MCF 10A (cell line): ENCODE measurements around the gene RASL12. TPM values are rescaled to one million over a fixed set of nuclear protein-coding genes. Genes with fewer than 3 reads are reported as not detected.

Experiments used
- BruUV-seq: library from RNA; stranded (reverse); fragments of 400-500 nt; replicated peaks from 2 replicates; lab custom pipeline; 2021; lab: Mats Ljungman, UMichigan
- CTCF ChIA-PET: fragments of 300-600 bp; sonication (Branson Sonifier 250); formaldehyde crosslinking; extraction: SDS; loops from one replicate; lab custom pipeline; 2021; ENCODE audit warnings: antibody characterized with exemption, inconsistent platforms; lab: Yijun Ruan, JAX
- POLR2A ChIA-PET: fragments of 300-600, 350-650 bp; sonication (Branson Sonifier 250); formaldehyde crosslinking; extraction: SDS; loops from one replicate; lab custom pipeline; 2020; ENCODE audit warnings: antibody characterized with exemption, inconsistent platforms; lab: Yijun Ruan, JAX
- DNase-seq: peaks from one replicate; pipeline ENCODE4 v3.0.0-alpha.2; 2018; ENCODE audit not compliant: unreplicated experiment
- H3K27ac Mint-ChIP-seq: one replicate; pipeline ENCODE4 v1.8.0; 2022; ENCODE audit warnings: mild to moderate bottlenecking, low read depth, mixed read lengths; ENCODE audit not compliant: unreplicated experiment
- H3K27me3 Mint-ChIP-seq: one replicate; pipeline ENCODE4 v1.8.0; 2022; ENCODE audit warnings: mixed read lengths; ENCODE audit not compliant: insufficient read depth, unreplicated experiment
- H3K36me3 Mint-ChIP-seq: one replicate; pipeline ENCODE4 v1.8.0; 2022; ENCODE audit warnings: mild to moderate bottlenecking, moderate library complexity, mixed read lengths; ENCODE audit not compliant: insufficient read depth, unreplicated experiment
- H3K4me1 Mint-ChIP-seq: one replicate; pipeline ENCODE4 v1.8.0; 2022; ENCODE audit warnings: mixed read lengths; ENCODE audit not compliant: insufficient read depth, unreplicated experiment
- H3K4me3 Mint-ChIP-seq: one replicate; pipeline ENCODE4 v1.8.0; 2022; ENCODE audit warnings: mild to moderate bottlenecking, moderate library complexity, mixed read lengths; ENCODE audit not compliant: unreplicated experiment
- H3K9me3 Mint-ChIP-seq: one replicate; pipeline ENCODE4 v1.8.0; 2022; ENCODE audit warnings: mixed read lengths; ENCODE audit not compliant: unreplicated experiment
- CTCF ChIP-seq: fragments of 200-600 bp; IDR thresholded peaks from one replicate; pipeline ENCODE4 v1.8.0; 2022; ENCODE audit warnings: antibody characterized with exemption, mild to moderate bottlenecking; ENCODE audit not compliant: unreplicated experiment
- intact Hi-C: fragments of 100-400 bp; cut with micrococcal nuclease; formaldehyde crosslinking; loops from 2 replicates; pipeline ENCODE4 v1.14.1; 2022
- total RNA-seq: library from RNA; stranded (reverse); gene quantifications from 2 replicates; pipeline ENCODE4 v1.2.3, GENCODE V29; 2022

Gene RASL12
- total RNA-seq, 1 experiment from 2014 or later: not detected

DNA sequence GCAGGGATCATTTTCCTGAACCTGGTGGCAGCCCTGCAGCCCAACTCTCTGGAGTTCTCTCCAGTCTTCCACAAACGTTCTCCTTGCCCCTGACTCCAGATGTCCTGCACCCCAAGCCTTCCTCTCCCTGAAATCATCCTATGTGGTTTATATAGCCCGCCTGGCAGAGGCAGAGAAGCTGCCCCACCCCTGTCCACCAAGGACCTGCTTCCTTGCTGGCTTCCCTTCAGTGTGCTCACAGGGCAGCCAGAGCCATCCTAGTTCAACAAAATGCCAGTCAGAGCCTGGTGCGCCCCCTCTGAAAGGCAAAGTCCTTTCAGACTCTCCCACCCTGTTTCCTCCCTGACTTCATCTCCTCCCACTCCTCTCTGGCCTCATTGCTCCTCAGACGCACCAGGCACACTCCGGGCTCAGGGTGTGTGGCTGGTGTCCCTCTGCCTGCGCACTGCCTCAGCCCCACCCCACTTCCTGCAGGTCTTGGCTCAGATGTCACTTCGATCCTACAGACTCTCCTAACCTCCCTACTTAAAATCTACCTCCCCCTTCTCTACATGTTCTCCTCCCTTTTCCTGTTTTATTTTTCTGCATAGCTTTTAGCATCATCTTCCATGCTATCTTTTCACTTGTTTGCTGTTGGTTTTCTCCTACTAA, 14.6 kb upstream of the RASL12 start:
- peaks cover 38% of the 10 kb centered on the region for H3K27me3 Mint-ChIP-seq
- H3K27ac Mint-ChIP-seq: no peak overlapping the region
- H3K4me3 Mint-ChIP-seq: no peak overlapping the region
- H3K36me3 Mint-ChIP-seq: no peaks in the 10 kb centered on the region
- intact Hi-C loops: no loop called here
- CTCF ChIA-PET: interaction anchor here (1.2 to 1.3 kb wide), 2 partner anchors 14 to 28 kb away, joined by 4 to 5 read pairs; no protein-coding TSS in a partner anchor
- H3K4me1 Mint-ChIP-seq: peaks cover 7% of the 10 kb centered on the region
- no peak for TF ChIP-seq CTCF
- BruUV-seq: no TSS peak
- DNase-seq: no peak
- POLR2A ChIA-PET: interaction anchor here (0.7 to 1.2 kb wide), 4 partner anchors 10 to 381 kb away, joined by 3 to 4 read pairs (median 3); no protein-coding TSS in a partner anchor
- no peaks in the 10 kb centered on the region for H3K9me3 Mint-ChIP-seq

DNA sequence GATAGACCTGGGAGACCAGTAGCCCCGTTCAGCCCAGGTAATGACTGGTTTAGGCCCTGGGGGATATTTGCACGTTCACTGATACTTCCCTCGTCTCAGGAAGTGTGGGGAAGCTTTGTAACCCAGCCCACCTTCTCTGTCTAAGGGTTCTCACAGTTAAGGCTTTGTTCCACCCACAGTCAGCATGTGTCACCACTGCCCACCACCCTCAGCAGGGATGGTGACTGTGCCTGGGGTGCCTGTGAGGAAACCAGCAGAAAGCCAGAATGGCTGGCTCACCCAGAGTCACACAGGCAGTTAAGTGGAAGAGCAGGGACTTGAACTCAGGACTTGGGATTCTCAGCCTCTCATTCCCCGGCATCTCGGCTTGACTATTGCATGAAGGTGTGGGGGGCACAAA, 14.0 kb upstream of the RASL12 start:
- no peak for TF ChIP-seq CTCF
- H3K27ac Mint-ChIP-seq: no peak overlapping the region
- H3K27me3 Mint-ChIP-seq: peaks cover 38% of the 10 kb centered on the region
- no peak overlapping the region for H3K4me3 Mint-ChIP-seq
- POLR2A ChIA-PET: interaction anchor here (1.2 kb wide), 1 partner anchor 26 kb away, joined by 3 read pairs; no protein-coding TSS in a partner anchor
- no peak for DNase-seq
- intact Hi-C loops: no loop called here
- CTCF ChIA-PET: interaction anchor here (0.5 to 1.3 kb wide), 3 partner anchors 13 to 437 kb away, joined by 3 to 4 read pairs (median 3); no protein-coding TSS in a partner anchor
- no peaks in the 10 kb centered on the region for H3K9me3 Mint-ChIP-seq
- H3K4me1 Mint-ChIP-seq: peaks cover 7% of the 10 kb centered on the region
- no TSS peak for BruUV-seq
- H3K36me3 Mint-ChIP-seq: no peaks in the 10 kb centered on the region

GRCh38 chr15:65081270-65081669, 13.5 kb upstream of the RASL12 start:
- intact Hi-C loops: no loop called here
- ChIA-PET CTCF (interaction anchor here (0.9 kb wide), 1 partner anchor 437 kb away, joined by 3 read pairs; no protein-coding TSS in a partner anchor), POLR2A (no interaction called here)
- H3K27ac Mint-ChIP-seq: no peak overlapping the region
- H3K36me3 Mint-ChIP-seq: no peaks in the 10 kb centered on the region
- BruUV-seq: no TSS peak
- peaks cover 38% of the 10 kb centered on the region for H3K27me3 Mint-ChIP-seq
- no peaks in the 10 kb centered on the region for H3K9me3 Mint-ChIP-seq
- DNase-seq: no peak
- TF ChIP-seq CTCF: no peak
- peaks cover 7% of the 10 kb centered on the region for H3K4me1 Mint-ChIP-seq
- no peak overlapping the region for H3K4me3 Mint-ChIP-seq

DNA sequence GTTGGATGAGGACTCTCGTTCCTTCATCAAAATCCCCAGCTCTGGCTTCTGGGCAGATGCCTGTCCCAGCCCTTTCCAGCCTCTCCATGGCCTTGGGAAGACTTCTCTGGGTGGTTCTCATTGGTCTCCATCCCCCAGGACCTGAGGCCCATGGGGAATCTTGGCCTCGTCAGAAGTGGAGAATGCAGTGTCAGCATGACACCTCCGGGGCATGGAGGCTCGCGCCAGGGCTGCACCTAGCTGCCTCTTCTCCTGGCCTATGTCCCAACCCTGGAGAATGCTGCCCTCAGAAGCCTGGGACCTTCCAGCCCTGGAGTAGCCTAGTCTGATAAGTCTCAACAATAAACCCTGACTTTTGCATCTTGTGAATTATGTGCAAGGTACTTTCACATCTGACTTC, 11.8 kb upstream of the RASL12 start:
- POLR2A ChIA-PET: no interaction called here
- peak; percentile 12 for DNase-seq
- TF ChIP-seq CTCF: no peak
- CTCF ChIA-PET: interaction anchor here (0.6 kb wide), 1 partner anchor 14 kb away, joined by 3 read pairs; no protein-coding TSS in a partner anchor
- H3K27me3 Mint-ChIP-seq: peaks cover 26% of the 10 kb centered on the region
- H3K27ac Mint-ChIP-seq: no peak overlapping the region
- BruUV-seq: no TSS peak
- peaks cover 7% of the 10 kb centered on the region for H3K4me1 Mint-ChIP-seq
- H3K36me3 Mint-ChIP-seq: no peaks in the 10 kb centered on the region
- intact Hi-C loops: no loop called here
- no peaks in the 10 kb centered on the region for H3K9me3 Mint-ChIP-seq
- no peak overlapping the region for H3K4me3 Mint-ChIP-seq
